Endodermal cell (in vitro differentiated cells): ENCODE data around the gene BCAS2. TPM values are rescaled to one million over a fixed set of nuclear protein-coding genes. Genes with fewer than 3 reads are reported as not detected.

Source experiments
- DNase-seq: peaks from one replicate; pipeline ENCODE4 v3.0.0-alpha.2; 2017
- H3K27ac ChIP-seq: 2 replicates; pipeline ENCODE4 v1.5.1; 2013; ENCODE audit warnings: mild to moderate bottlenecking, low read depth, low read length, moderate library complexity
- H3K27me3 ChIP-seq: 2 replicates; pipeline ENCODE4 v1.6.1; 2013; ENCODE audit warnings: mild to moderate bottlenecking, low read length, moderate library complexity; ENCODE audit not compliant: insufficient read depth, control insufficient read depth, poor library complexity, severe bottlenecking
- H3K36me3 ChIP-seq: 2 replicates; pipeline ENCODE4 v1.7.0; 2013; ENCODE audit warnings: mild to moderate bottlenecking, low read length, moderate library complexity; ENCODE audit not compliant: control insufficient read depth, insufficient read depth
- H3K4me1 ChIP-seq: one replicate; pipeline ENCODE4 v1.7.0; 2013; ENCODE audit warnings: low read length; ENCODE audit not compliant: control insufficient read depth, insufficient read depth
- H3K4me3 ChIP-seq: 2 replicates; pipeline ENCODE4 v1.5.1; 2013; ENCODE audit warnings: mild to moderate bottlenecking, low read length, moderate library complexity
- H3K9ac ChIP-seq: 2 replicates; pipeline ENCODE4 v1.6.1; 2013; ENCODE audit warnings: mild to moderate bottlenecking, low read length, moderate library complexity; ENCODE audit not compliant: poor library complexity, severe bottlenecking; ENCODE audit errors: extremely low read depth
- H3K9me3 ChIP-seq: 2 replicates; pipeline ENCODE4 v1.6.1; 2013; ENCODE audit warnings: mild to moderate bottlenecking, low read length, moderate library complexity; ENCODE audit not compliant: control insufficient read depth
- H3K27ac Mint-ChIP-seq: 2 replicates; pipeline ENCODE4 v1.8.0; 2020; ENCODE audit warnings: mixed read lengths
- H3K27me3 Mint-ChIP-seq: 2 replicates; pipeline ENCODE4 v1.8.0; 2021; ENCODE audit warnings: mild to moderate bottlenecking, mixed read lengths; ENCODE audit not compliant: insufficient read depth
- H3K36me3 Mint-ChIP-seq: 2 replicates; pipeline ENCODE4 v1.8.0; 2020; ENCODE audit warnings: low read depth, mixed read lengths
- H3K4me1 Mint-ChIP-seq: 2 replicates; pipeline ENCODE4 v1.8.0; 2020; ENCODE audit warnings: mixed read lengths
- H3K4me3 Mint-ChIP-seq: 2 replicates; pipeline ENCODE4 v1.8.0; 2020; ENCODE audit warnings: mild to moderate bottlenecking, moderate library complexity, mixed read lengths
- H3K9me3 Mint-ChIP-seq: 2 replicates; pipeline ENCODE4 v1.8.0; 2020; ENCODE audit warnings: mild to moderate bottlenecking, mixed read lengths
- CTCF ChIP-seq: fragments of 200-600 bp; sonication (generic); conservative IDR thresholded peaks from 2 replicates; pipeline ENCODE4 v1.5.0; 2021; ENCODE audit warnings: antibody characterized with exemption, mild to moderate bottlenecking
- WGBS, 2 experiments: methylation state at CpG; one replicate each; pipeline versions ENCODE4 v1.1.5 to v1.1.7; 2013; ENCODE audit warnings: missing lambda C conversion rate in 2 of 2, mixed read lengths in 1 of 2; ENCODE audit not compliant: insufficient coverage in 1 of 2, insufficient read length in 1 of 2; 5-methylcytosine and 5-hydroxymethylcytosine counted together
- total RNA-seq, 2 donors: library from RNA; stranded (reverse); fragmentation: NEBNext Ultra II Directional in 1 of 2; extraction: Animal tissue kit (Norgen Biotek cat#: 25700) in 1 of 2; gene quantifications; 2 replicates in 1 of 2; 3 replicates in 1 of 2; pipeline ENCODE4 v1.2.1, GENCODE V29; 2021

The BCAS2 gene
- total RNA-seq, 2 donors from 2014 or later, result 56.8 to 56.9 TPM

DNA sequence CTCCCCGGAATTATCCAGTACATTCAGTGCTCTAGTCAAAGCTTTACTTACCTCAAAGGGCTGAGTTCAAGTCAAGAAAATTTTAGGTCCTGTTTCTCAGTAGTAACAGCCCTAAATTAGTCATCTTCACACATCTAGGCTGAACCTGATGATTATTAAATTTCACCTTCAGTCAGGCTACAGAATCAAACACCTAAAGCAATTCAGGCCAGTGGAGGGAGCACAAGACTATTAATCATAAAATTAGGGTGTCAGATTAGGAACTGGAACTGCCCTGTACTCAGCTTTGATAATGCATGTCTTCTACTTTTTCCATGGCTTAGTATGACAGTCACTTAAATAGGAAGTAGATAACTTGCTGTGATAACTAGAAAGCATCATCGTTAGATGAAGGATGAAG is 28.4 kb upstream of the BCAS2 start:
- WGBS, 2 experiments, result 88 to 100% methylated on average over 2 of the region's 2 CpGs

GRCh38 chr1:114609026-114609425 is 27.6 kb upstream of the BCAS2 start:
- peaks cover 7% of the 10 kb centered on the region for H3K9me3 Mint-ChIP-seq
- no peak overlapping the region for H3K27ac ChIP-seq
- peaks cover 7% of the 10 kb centered on the region for H3K9me3 ChIP-seq
- no peak for TF ChIP-seq CTCF
- peaks cover 53% of the 10 kb centered on the region for H3K36me3 Mint-ChIP-seq
- H3K4me3 ChIP-seq, result no peak overlapping the region
- no peak overlapping the region for H3K9ac ChIP-seq
- peaks cover 50% of the 10 kb centered on the region for H3K36me3 ChIP-seq
- no peaks in the 10 kb centered on the region for H3K4me1 ChIP-seq
- no peak overlapping the region for H3K4me3 Mint-ChIP-seq
- H3K27me3 ChIP-seq, result no peaks in the 10 kb centered on the region
- peaks cover 2% of the 10 kb centered on the region for H3K4me1 Mint-ChIP-seq
- no peak for DNase-seq
- 80 to 96% methylated on average over 3 of the region's 3 CpGs for WGBS, 2 experiments
- no peaks in the 10 kb centered on the region for H3K27me3 Mint-ChIP-seq
- H3K27ac Mint-ChIP-seq, result no peak overlapping the region

More for the DNA sequence above, 28.4 kb upstream of the BCAS2 start:
- H3K27me3 Mint-ChIP-seq, result no peaks in the 10 kb centered on the region
- peaks cover 2% of the 10 kb centered on the region for H3K4me1 Mint-ChIP-seq
- Histone ChIP-seq H3K9me3 (no peaks in the 10 kb centered on the region), H3K27ac (no peak overlapping the region), H3K4me3 (no peak overlapping the region), H3K4me1 (no peaks in the 10 kb centered on the region), H3K9ac (no peak overlapping the region), H3K36me3 (peaks cover 42% of the 10 kb centered on the region), H3K27me3 (no peaks in the 10 kb centered on the region)
- peaks cover 2% of the 10 kb centered on the region for H3K9me3 Mint-ChIP-seq
- no peak for TF ChIP-seq CTCF
- no peak for DNase-seq
- H3K27ac Mint-ChIP-seq, result no peak overlapping the region
- H3K36me3 Mint-ChIP-seq, result peaks cover 52% of the 10 kb centered on the region
- H3K4me3 Mint-ChIP-seq, result no peak overlapping the region

DNA sequence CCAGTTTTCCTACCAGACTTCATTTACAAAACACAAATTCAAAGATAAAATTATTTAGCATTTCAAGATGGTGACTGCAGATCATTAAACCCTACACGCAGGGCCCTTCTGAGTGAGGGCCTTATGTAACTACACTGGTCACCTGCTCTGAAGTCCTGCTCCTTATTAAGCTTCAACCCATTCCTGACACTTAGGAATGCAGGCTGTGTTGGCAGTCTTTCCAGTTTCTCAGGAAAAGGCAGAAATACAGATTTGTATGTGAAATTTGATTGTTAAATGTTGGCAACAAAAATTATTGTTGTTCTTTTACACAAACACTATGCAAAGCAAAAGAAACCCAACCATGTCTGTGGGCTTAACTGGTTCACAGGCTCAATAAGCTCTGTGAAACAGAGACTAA is 25.8 kb upstream of the BCAS2 start:
- Histone ChIP-seq H3K27ac (no peak overlapping the region), H3K9ac (no peak overlapping the region), H3K27me3 (no peaks in the 10 kb centered on the region), H3K36me3 (peaks cover 60% of the 10 kb centered on the region), H3K4me1 (no peaks in the 10 kb centered on the region), H3K9me3 (peaks cover 14% of the 10 kb centered on the region), H3K4me3 (no peak overlapping the region)
- H3K27ac Mint-ChIP-seq, result no peak overlapping the region
- no peak for TF ChIP-seq CTCF
- no peaks in the 10 kb centered on the region for H3K27me3 Mint-ChIP-seq
- peaks cover 10% of the 10 kb centered on the region for H3K9me3 Mint-ChIP-seq
- 94 to 100% methylated on average over 1 of the region's 1 CpG for WGBS, 2 experiments
- H3K36me3 Mint-ChIP-seq, result peaks cover 57% of the 10 kb centered on the region
- no peak overlapping the region for H3K4me3 Mint-ChIP-seq
- peaks cover 2% of the 10 kb centered on the region for H3K4me1 Mint-ChIP-seq
- DNase-seq, result no peak
